Thyroid gland (tissue), 4 donors: ENCODE results near the gene ZGPAT. TPM values are rescaled to one million over a fixed set of nuclear protein-coding genes. Genes with fewer than 3 reads are reported as not detected.

Experiments
- DNase-seq, 2 donors: peaks; one replicate each; pipeline ENCODE4 v3.0.0-alpha.2; 2019
- H3K27ac ChIP-seq, 3 donors: fragments of 200-600 bp; sonication (generic); 1 replicate in 2 of 3; 2 replicates in 1 of 3; pipeline ENCODE4 v1.5.1; 2016 to 2019; ENCODE audit warnings: mild to moderate bottlenecking in 1 of 3, moderate library complexity in 1 of 3
- H3K27me3 ChIP-seq: fragments of 200-600 bp; sonication (generic); one replicate; pipeline ENCODE4 v1.5.1; 2019
- H3K36me3 ChIP-seq, 2 donors: fragments of 200-600 bp; sonication (generic); one replicate each; pipeline ENCODE4 v1.5.1; 2016 to 2019
- H3K4me1 ChIP-seq, 2 donors: fragments of 200-600 bp; sonication (generic); one replicate each; pipeline ENCODE4 v1.5.1; 2017 to 2019
- H3K4me3 ChIP-seq, 3 donors: fragments of 200-600 bp; sonication (generic); replicated peaks in 1 of 3; 1 replicate in 2 of 3; 2 replicates in 1 of 3; pipeline ENCODE4 v1.5.1; 2016; ENCODE audit warnings: mild to moderate bottlenecking in 1 of 3
- H3K9me3 ChIP-seq: fragments of 200-600 bp; sonication (generic); one replicate; pipeline ENCODE4 v1.5.1; 2017
- CTCF ChIP-seq, 6 experiments: fragments of 200-600 bp in 3 of 6; fragments of 450-650 bp in 3 of 6; sonication (generic) in 3 of 6; IDR thresholded peaks; one replicate each; pipeline ENCODE4 v1.5.1; 2016 to 2019; ENCODE audit warnings: antibody characterized with exemption in 6 of 6, mild to moderate bottlenecking in 2 of 6, inconsistent platforms in 1 of 6, moderate library complexity in 1 of 6
- POLR2A ChIP-seq, 2 donors: fragments of 450-650 bp; IDR thresholded peaks; one replicate each; pipeline ENCODE4 v1.6.1; 2017; ENCODE audit warnings: antibody characterized with exemption in 2 of 2, mild to moderate bottlenecking in 2 of 2, moderate library complexity in 1 of 2
- WGBS, 2 donors: methylation state at CpG; one replicate each; pipeline ENCODE4 v1.1.5; 2017; 5-methylcytosine and 5-hydroxymethylcytosine counted together
- intact Hi-C: fragments of 100-400 bp; cut with DNase I; formaldehyde crosslinking; loops from one replicate; pipeline ENCODE4 v1.15.1; 2023
- total RNA-seq, 4 donors: library from RNA; depleted of rRNA; stranded (reverse); fragments of >200 nt; gene quantifications; one replicate each; pipeline ENCODE4 v1.2.3, GENCODE V29; 2016

Gene ZGPAT
- total RNA-seq, 4 donors from 2014 or later: 27.7 to 36.3 (median 30.0) TPM

- H3K27me3 ChIP-seq: no peaks in the 10 kb centered on the region
- no peak within 1 kb of the TSS for H3K27ac ChIP-seq
- intact Hi-C loops: no loop called here
- no peak for DNase-seq
- 23 to 57% methylated on average over 4 to 12 of the region's 52 CpGs for WGBS, 2 donors
- H3K9me3 ChIP-seq: no peaks in the 10 kb centered on the region
- peaks cover 8 to 9% of the 10 kb centered on the region in 2 donors for H3K36me3 ChIP-seq
- no peak for TF ChIP-seq POLR2A (IDR thresholded peaks at IDR 0.05)
- no peak for TF ChIP-seq CTCF (IDR thresholded peaks at IDR 0.05)
- H3K4me3 ChIP-seq: no peak within 1 kb of the TSS
- peaks cover 11 to 22% of the 10 kb centered on the region in 2 donors for H3K4me1 ChIP-seq
Observed at GRCh38 chr20:63696628-63697356, 11.0 kb upstream of the ZGPAT start, which contains the start of gene TNFRSF6B. TSS of gene TNFRSF6B (plus strand) at chr20:63696652. CDS start at chr20:63696768, 116 bp downstream.

DNA sequence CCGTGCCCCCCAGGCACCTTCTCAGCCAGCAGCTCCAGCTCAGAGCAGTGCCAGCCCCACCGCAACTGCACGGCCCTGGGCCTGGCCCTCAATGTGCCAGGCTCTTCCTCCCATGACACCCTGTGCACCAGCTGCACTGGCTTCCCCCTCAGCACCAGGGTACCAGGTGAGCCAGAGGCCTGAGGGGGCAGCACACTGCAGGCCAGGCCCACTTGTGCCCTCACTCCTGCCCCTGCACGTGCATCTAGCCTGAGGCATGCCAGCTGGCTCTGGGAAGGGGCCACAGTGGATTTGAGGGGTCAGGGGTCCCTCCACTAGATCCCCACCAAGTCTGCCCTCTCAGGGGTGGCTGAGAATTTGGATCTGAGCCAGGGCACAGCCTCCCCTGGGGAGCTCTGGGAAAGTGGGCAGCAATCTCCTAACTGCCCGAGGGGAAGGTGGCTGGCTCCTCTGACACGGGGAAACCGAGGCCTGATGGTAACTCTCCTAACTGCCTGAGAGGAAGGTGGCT is 10.4 kb upstream of the ZGPAT start:
- Histone ChIP-seq H3K4me3 (no peak overlapping the region), H3K9me3 (no peaks in the 10 kb centered on the region), H3K4me1 (peaks cover 11 to 22% of the 10 kb centered on the region in 2 donors), H3K27ac (no peak overlapping the region), H3K36me3 (peaks cover 8 to 9% of the 10 kb centered on the region in 2 donors), H3K27me3 (no peaks in the 10 kb centered on the region)
- no peak for DNase-seq
- intact Hi-C loops: no loop called here
- TF ChIP-seq POLR2A (IDR thresholded peaks at IDR 0.05) (no peak), CTCF (IDR thresholded peaks at IDR 0.05) (no peak)
- WGBS, 2 donors: 55 to 81% methylated on average over 4 to 6 of the region's 7 CpGs

DNA sequence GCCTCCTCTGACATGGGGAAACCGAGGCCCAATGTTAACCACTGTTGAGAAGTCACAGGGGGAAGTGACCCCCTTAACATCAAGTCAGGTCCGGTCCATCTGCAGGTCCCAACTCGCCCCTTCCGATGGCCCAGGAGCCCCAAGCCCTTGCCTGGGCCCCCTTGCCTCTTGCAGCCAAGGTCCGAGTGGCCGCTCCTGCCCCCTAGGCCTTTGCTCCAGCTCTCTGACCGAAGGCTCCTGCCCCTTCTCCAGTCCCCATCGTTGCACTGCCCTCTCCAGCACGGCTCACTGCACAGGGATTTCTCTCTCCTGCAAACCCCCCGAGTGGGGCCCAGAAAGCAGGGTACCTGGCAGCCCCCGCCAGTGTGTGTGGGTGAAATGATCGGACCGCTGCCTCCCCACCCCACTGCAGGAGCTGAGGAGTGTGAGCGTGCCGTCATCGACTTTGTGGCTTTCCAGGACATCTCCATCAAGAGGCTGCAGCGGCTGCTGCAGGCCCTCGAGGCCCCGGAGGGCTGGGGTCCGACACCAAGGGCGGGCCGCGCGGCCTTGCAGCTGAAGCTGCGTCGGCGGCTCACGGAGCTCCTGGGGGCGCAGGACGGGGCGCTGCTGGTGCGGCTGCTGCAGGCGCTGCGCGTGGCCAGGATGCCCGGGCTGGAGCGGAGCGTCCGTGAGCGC is 9.8 kb upstream of the ZGPAT start:
- Histone ChIP-seq H3K9me3 (no peaks in the 10 kb centered on the region), H3K27ac (no peak overlapping the region), H3K27me3 (no peaks in the 10 kb centered on the region), H3K4me1 (peaks cover 11 to 22% of the 10 kb centered on the region in 2 donors), H3K36me3 (peaks cover 8 to 9% of the 10 kb centered on the region in 2 donors), H3K4me3 (no peak overlapping the region)
- TF ChIP-seq CTCF (IDR thresholded peaks at IDR 0.05) (no peak), POLR2A (IDR thresholded peaks at IDR 0.05) (no peak)
- intact Hi-C loops: no loop called here
- DNase-seq: no peak
- WGBS, 2 donors: 75 to 85% methylated on average over 17 to 39 of the region's 40 CpGs

GRCh38 chr20:63698739-63699465 is 8.9 kb upstream of the ZGPAT start:
- no peaks in the 10 kb centered on the region for H3K27me3 ChIP-seq
- no peaks in the 10 kb centered on the region for H3K9me3 ChIP-seq
- H3K36me3 ChIP-seq: peaks cover 8 to 9% of the 10 kb centered on the region in 2 donors
- H3K4me3 ChIP-seq: no peak overlapping the region
- no peak for DNase-seq
- TF ChIP-seq POLR2A (IDR thresholded peaks at IDR 0.05) (no peak), CTCF (IDR thresholded peaks at IDR 0.05) (no peak)
- WGBS, 2 donors: 54 to 75% methylated on average over 8 to 10 of the region's 19 CpGs
- intact Hi-C loops: no loop called here
- peak overlapping the region in 2 of 3 donors; percentile 32 to 57 for H3K27ac ChIP-seq
- H3K4me1 ChIP-seq: peaks cover 11 to 22% of the 10 kb centered on the region in 2 donors
